Uterus (tissue), 2 donors: ENCODE measurements around the gene NDUFS7.

ENCODE experiments used
- POLR2A ChIP-seq, 2 donors: fragments of 450-650 bp; IDR thresholded peaks; one replicate each; pipeline ENCODE4 v1.6.1; 2016; ENCODE audit warnings: antibody characterized with exemption in 2 of 2, mild to moderate bottlenecking in 1 of 2, moderate library complexity in 1 of 2
- TF ChIP-seq, protein P1 (sequence below), 4 experiments: fragments of 200-600 bp in 2 of 4; fragments of 450-650 bp in 2 of 4; sonication (generic) in 2 of 4; IDR thresholded peaks; one replicate each; pipeline ENCODE4 v1.5.1; 2016 to 2019; ENCODE audit warnings: antibody characterized with exemption in 4 of 4, mild to moderate bottlenecking in 2 of 4, moderate library complexity in 1 of 4

DNA sequence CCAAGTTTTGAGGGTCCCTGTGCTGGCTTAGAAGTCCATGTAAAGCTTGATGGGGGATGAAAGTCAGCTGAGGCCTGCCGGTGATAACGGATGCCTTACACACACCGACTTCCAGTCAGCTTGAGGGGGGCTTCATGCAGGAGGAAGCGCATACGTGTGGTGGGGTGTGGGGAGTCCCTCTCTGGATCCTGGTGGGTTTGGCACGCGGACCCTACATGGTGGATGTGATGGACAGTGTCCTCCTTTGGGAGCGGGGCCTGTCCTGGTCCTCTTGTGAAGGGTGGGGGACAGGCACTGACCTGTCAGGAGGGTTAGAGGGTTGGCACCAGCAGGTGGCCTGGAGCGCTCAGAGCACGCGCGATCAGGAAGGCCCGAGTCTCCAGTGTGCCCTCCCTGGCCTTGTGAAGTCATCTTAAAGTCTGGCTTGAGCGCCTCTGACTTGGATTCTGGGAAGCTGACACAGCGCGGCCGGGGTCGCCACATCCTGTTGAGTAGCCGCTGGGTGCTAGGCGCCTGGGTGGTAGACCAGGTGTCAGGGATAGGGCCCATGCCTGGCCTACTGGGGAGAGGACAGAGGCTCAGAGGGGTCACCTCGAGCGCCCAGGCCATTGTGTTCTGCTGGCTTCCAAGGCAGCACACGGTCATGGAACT, 26.6 kb downstream of the NDUFS7 start:
- TF ChIP-seq, protein P1, sequence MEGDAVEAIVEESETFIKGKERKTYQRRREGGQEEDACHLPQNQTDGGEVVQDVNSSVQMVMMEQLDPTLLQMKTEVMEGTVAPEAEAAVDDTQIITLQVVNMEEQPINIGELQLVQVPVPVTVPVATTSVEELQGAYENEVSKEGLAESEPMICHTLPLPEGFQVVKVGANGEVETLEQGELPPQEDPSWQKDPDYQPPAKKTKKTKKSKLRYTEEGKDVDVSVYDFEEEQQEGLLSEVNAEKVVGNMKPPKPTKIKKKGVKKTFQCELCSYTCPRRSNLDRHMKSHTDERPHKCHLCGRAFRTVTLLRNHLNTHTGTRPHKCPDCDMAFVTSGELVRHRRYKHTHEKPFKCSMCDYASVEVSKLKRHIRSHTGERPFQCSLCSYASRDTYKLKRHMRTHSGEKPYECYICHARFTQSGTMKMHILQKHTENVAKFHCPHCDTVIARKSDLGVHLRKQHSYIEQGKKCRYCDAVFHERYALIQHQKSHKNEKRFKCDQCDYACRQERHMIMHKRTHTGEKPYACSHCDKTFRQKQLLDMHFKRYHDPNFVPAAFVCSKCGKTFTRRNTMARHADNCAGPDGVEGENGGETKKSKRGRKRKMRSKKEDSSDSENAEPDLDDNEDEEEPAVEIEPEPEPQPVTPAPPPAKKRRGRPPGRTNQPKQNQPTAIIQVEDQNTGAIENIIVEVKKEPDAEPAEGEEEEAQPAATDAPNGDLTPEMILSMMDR (IDR thresholded peaks at IDR 0.05): no peak
- TF ChIP-seq POLR2A (IDR thresholded peaks at IDR 0.05): no peak
